H1 (cell line): Measurements from ENCODE around the gene PLSCR3. TPM values are rescaled to one million over a fixed set of nuclear protein-coding genes. Genes with fewer than 3 reads are reported as not detected.
A peak's percentile ranks its signal among the peaks of the same experiment; 100 is the strongest.

Experiments
- CTCF ChIA-PET: fragments of 300-600 bp; sonication (Branson Sonifier 250); formaldehyde crosslinking; loops from one replicate; lab custom pipeline; 2021; ENCODE audit not compliant: partially characterized antibody; lab: Charles Lee
- POLR2A ChIA-PET: fragments of 300-600 bp; sonication (Branson Sonifier 250); formaldehyde crosslinking; loops from one replicate; lab custom pipeline; 2021; ENCODE audit warnings: inconsistent platforms; ENCODE audit not compliant: partially characterized antibody; lab: Charles Lee
- DNase-seq, 2 experiments: peaks; one replicate each; pipeline versions ENCODE4 v3.0.0 to v3.0.0-alpha.2; 2010 to 2022; ENCODE audit warnings: low spot score in 2 of 2, low read depth in 1 of 2, mixed read lengths in 1 of 2
- FAIRE-seq: peaks from 2 replicates; lab custom pipeline; 2011; peaks lifted over from hg19 to GRCh38; lab: Jason Lieb, UNC
- H2AFZ ChIP-seq: 2 replicates; pipeline ENCODE4 v1.8.1; 2012; ENCODE audit warnings: low read length, inconsistent platforms
- H2AK5ac ChIP-seq: 2 replicates; pipeline ENCODE4 v1.6.1; 2013; ENCODE audit warnings: low read depth, low read length
- H2BK120ac ChIP-seq: replicated peaks from 2 replicates; pipeline ENCODE3; 2013; ENCODE audit warnings: low read depth, low read length, inconsistent platforms
- H2BK12ac ChIP-seq: 2 replicates; pipeline ENCODE4 v1.6.1; 2013; ENCODE audit warnings: low read depth, low read length
- H2BK15ac ChIP-seq: 2 replicates; pipeline ENCODE4 v1.6.1; 2013; ENCODE audit warnings: low read length
- H2BK20ac ChIP-seq: 2 replicates; pipeline ENCODE4 v1.6.1; 2013; ENCODE audit warnings: low read length
- H2BK5ac ChIP-seq: 2 replicates; pipeline ENCODE4 v1.6.1; 2013; ENCODE audit warnings: low read depth, low read length
- H3K14ac ChIP-seq: 2 replicates; pipeline ENCODE4 v1.6.1; 2013; ENCODE audit warnings: inconsistent platforms; ENCODE audit not compliant: insufficient read length
- H3K18ac ChIP-seq: 2 replicates; pipeline ENCODE4 v1.6.1; 2013; ENCODE audit warnings: low read length; ENCODE audit errors: extremely low read depth
- H3K23ac ChIP-seq: 2 replicates; pipeline ENCODE4 v1.6.1; 2013; ENCODE audit warnings: inconsistent platforms; ENCODE audit not compliant: insufficient read length
- H3K23me2 ChIP-seq: 2 replicates; pipeline ENCODE4 v1.6.1; 2013; ENCODE audit warnings: low read depth, low read length
- H3K27ac ChIP-seq: 2 replicates; pipeline ENCODE4 v1.6.1; 2011; ENCODE audit warnings: low read depth, low read length, inconsistent platforms
- H3K27me3 ChIP-seq, 4 experiments: replicated peaks in 1 of 4; 1 replicate in 1 of 4; 2 replicates in 3 of 4; pipeline versions ENCODE4 v1.6.1 to v1.8.1; 2011 to 2013; ENCODE audit warnings: low read length in 3 of 4, mild to moderate bottlenecking in 3 of 4, inconsistent platforms in 2 of 4, mixed read lengths in 2 of 4, moderate library complexity in 1 of 4; ENCODE audit not compliant: control insufficient read depth in 3 of 4, insufficient read depth in 3 of 4; ENCODE audit errors: extremely low read depth in 1 of 4
- H3K36me3 ChIP-seq, 4 experiments: 2 replicates each; pipeline versions ENCODE4 v1.6.1 to v1.8.1; 2011 to 2013; ENCODE audit warnings: mild to moderate bottlenecking in 4 of 4, low read length in 3 of 4, moderate library complexity in 2 of 4, control low read depth in 1 of 4, inconsistent platforms in 1 of 4; ENCODE audit not compliant: insufficient read depth in 4 of 4, control insufficient read depth in 2 of 4
- H3K4ac ChIP-seq: replicated peaks from 2 replicates; pipeline ENCODE3; 2013; ENCODE audit warnings: low read length, low read depth, mixed read lengths, inconsistent platforms; ENCODE audit not compliant: insufficient read length
- H3K4me1 ChIP-seq, 4 experiments: replicated peaks in 1 of 4; 1 replicate in 1 of 4; 2 replicates in 3 of 4; pipeline versions ENCODE4 v1.6.1 to v1.8.1; 2011 to 2013; ENCODE audit warnings: low read length in 3 of 4, inconsistent platforms in 2 of 4, mixed read lengths in 1 of 4; ENCODE audit not compliant: insufficient read depth in 4 of 4, control insufficient read depth in 3 of 4
- H3K4me2 ChIP-seq, 2 experiments: 2 replicates each; pipeline versions ENCODE4 v1.6.1 to v1.8.1; 2011 to 2013; ENCODE audit warnings: low read depth in 2 of 2, low read length in 2 of 2, control low read depth in 1 of 2, inconsistent platforms in 1 of 2, mild to moderate bottlenecking in 1 of 2; ENCODE audit not compliant: insufficient read depth in 1 of 2
- H3K4me3 ChIP-seq, 4 experiments: fragments of 200-600, 300-600 bp in 1 of 4; sonication (generic), shearing (Covaris generic), sonication (Bioruptor Twin) in 1 of 4; 2 replicates each; pipeline versions ENCODE4 v1.5.1 to v1.8.1; 2011 to 2016; ENCODE audit warnings: low read length in 4 of 4, low read depth in 3 of 4, control low read depth in 2 of 4, inconsistent platforms in 2 of 4, mild to moderate bottlenecking in 2 of 4, mixed read lengths in 1 of 4, moderate library complexity in 1 of 4; ENCODE audit not compliant: insufficient read depth in 2 of 4; ENCODE audit errors: extremely low read depth in 1 of 4
- H3K56ac ChIP-seq: replicated peaks from 2 replicates; pipeline ENCODE3; 2013; ENCODE audit warnings: low read depth, mild to moderate bottlenecking, mixed read lengths, low read length, inconsistent platforms; ENCODE audit not compliant: insufficient read length
- H3K79me1 ChIP-seq: 2 replicates; pipeline ENCODE4 v1.6.1; 2013; ENCODE audit warnings: low read depth, low read length, control low read depth
- H3K79me2 ChIP-seq, 2 experiments: 2 replicates each; pipeline versions ENCODE4 v1.6.1 to v1.8.1; 2012 to 2013; ENCODE audit warnings: low read length in 2 of 2, mild to moderate bottlenecking in 2 of 2, inconsistent platforms in 1 of 2; ENCODE audit not compliant: insufficient read depth in 2 of 2, control insufficient read depth in 1 of 2
- H3K9ac ChIP-seq, 4 experiments: replicated peaks in 1 of 4; 1 replicate in 1 of 4; 2 replicates in 3 of 4; pipeline versions ENCODE4 v1.6.1 to v1.8.1; 2011 to 2013; ENCODE audit warnings: low read depth in 3 of 4, low read length in 3 of 4, control low read depth in 2 of 4, mild to moderate bottlenecking in 2 of 4, moderate library complexity in 2 of 4, inconsistent platforms in 1 of 4; ENCODE audit errors: extremely low read depth in 1 of 4
- H3K9me3 ChIP-seq, 2 experiments: 2 replicates each; pipeline versions ENCODE4 v1.6.1 to v1.8.1; 2012 to 2013; ENCODE audit warnings: mild to moderate bottlenecking in 2 of 2, moderate library complexity in 2 of 2, control low read depth in 1 of 2, inconsistent platforms in 1 of 2, low read depth in 1 of 2, low read length in 1 of 2, mixed read lengths in 1 of 2; ENCODE audit not compliant: insufficient read depth in 2 of 2
- H4K20me1 ChIP-seq, 2 experiments: replicated peaks in 1 of 2; 2 replicates each; pipeline versions ENCODE3 to v1.8.1; 2011 to 2013; ENCODE audit warnings: inconsistent platforms in 2 of 2, low read length in 2 of 2, mild to moderate bottlenecking in 1 of 2; ENCODE audit not compliant: insufficient read depth in 2 of 2, control insufficient read depth in 1 of 2
- H4K5ac ChIP-seq: 2 replicates; pipeline ENCODE4 v1.6.1; 2013; ENCODE audit warnings: low read length, low read depth, mixed read lengths, inconsistent platforms; ENCODE audit not compliant: insufficient read length
- H4K8ac ChIP-seq: 2 replicates; pipeline ENCODE4 v1.8.0; 2013; ENCODE audit warnings: mild to moderate bottlenecking, moderate library complexity, low read length, inconsistent platforms; ENCODE audit not compliant: insufficient read depth; ENCODE audit errors: extremely low read depth
- H4K91ac ChIP-seq: replicated peaks from 2 replicates; pipeline ENCODE3; 2013; ENCODE audit warnings: low read length, mixed read lengths, inconsistent platforms; ENCODE audit not compliant: insufficient read length
- HDAC2 ChIP-seq, 2 experiments: fragments of 300-600 bp in 1 of 2; sonication (generic) in 1 of 2; IDR thresholded peaks; 2 replicates each; pipeline ENCODE4 v1.6.1; 2011 to 2012; ENCODE audit warnings: low read depth in 2 of 2, low read length in 2 of 2, mild to moderate bottlenecking in 2 of 2, moderate library complexity in 2 of 2, borderline replicate concordance in 1 of 2, inconsistent platforms in 1 of 2
- SIX5 ChIP-seq: IDR thresholded peaks from 2 replicates; pipeline ENCODE4 v1.6.1; 2011; ENCODE audit warnings: mild to moderate bottlenecking, low read depth, low read length
- WGBS, 2 experiments: shearing (Covaris generic) in 1 of 2; methylation state at CpG; one replicate each; pipeline versions ENCODE4 v1.1.6 to v1.1.7; 2013 to 2015; ENCODE audit warnings: low lambda C conversion rate in 2 of 2, mixed read lengths in 2 of 2, inconsistent platforms in 1 of 2, low coverage in 1 of 2, missing lambda C conversion rate in 1 of 2; ENCODE audit not compliant: insufficient replicate concordance in 2 of 2, insufficient coverage in 1 of 2, insufficient read length in 1 of 2; ENCODE audit errors: extremely low coverage in 1 of 2, missing lambda C conversion rate in 1 of 2; 5-methylcytosine and 5-hydroxymethylcytosine counted together
- polyA plus RNA-seq, 7 experiments: library from polyadenylated mRNA; depleted of rRNA in 3 of 7; stranded (reverse) in 5 of 7; unstranded in 2 of 7; fragments of >200 nt in 5 of 7; fragments of 200-250 nt in 2 of 7; gene quantifications; 1 replicate in 5 of 7; 2 replicates in 1 of 7; 4 replicates in 1 of 7; pipeline versions ENCODE4 v1.2.1 to v1.2.3, GENCODE V29; 2011 to 2013; ENCODE audit warnings: missing spikeins in 2 of 7, mixed read lengths in 2 of 7
- total RNA-seq: library from RNA; stranded (reverse); fragmentation: NEBNext Ultra II Directional; extraction: Animal tissue kit (Norgen Biotek cat#: 25700); gene quantifications from 2 replicates; pipeline ENCODE4 v1.2.1, GENCODE V29; 2021
- TF ChIP-seq, protein P1 (sequence below): IDR thresholded peaks from 2 replicates; pipeline ENCODE4 v1.6.1; 2011; ENCODE audit warnings: low read depth, mild to moderate bottlenecking, low read length; ENCODE audit not compliant: insufficient read depth

PLSCR3 gene
- total and polyA plus RNA-seq, 2 of the 8 experiments (the other 6 are each of a cell fraction or from before 2014, with no cell fraction given), result 36.1 to 38.7 TPM

GRCh38 chr17:7384489-7385081 is 9.7 kb downstream of the PLSCR3 start:
- H3K23ac ChIP-seq, result no peak overlapping the region
- ChIA-PET CTCF (interaction anchor here (0.7 to 4.0 kb wide), 9 partner anchors 9 to 176 kb away, joined by 3 to 21 read pairs (median 6); partner anchors contain the start of genes PLSCR3 and TMEM95), POLR2A (interaction anchor here (0.6 to 3.7 kb wide), 12 partner anchors 9 to 228 kb away, joined by 3 to 16 read pairs (median 4); partner anchors contain the start of genes PLSCR3, TMEM95 and ZBTB4)
- H3K4me1 ChIP-seq, result peaks cover 0 to 17% (median 10%) of the 10 kb centered on the region in 4 experiments; a peak in 6 of 7 replicates
- no peak for FAIRE-seq
- no peak overlapping the region for H4K91ac ChIP-seq
- H4K5ac ChIP-seq, result no peak overlapping the region
- no peak overlapping the region for H3K14ac ChIP-seq
- peaks cover 0 to 2% of the 10 kb centered on the region in 2 experiments; a peak in 1 of 4 replicates for H3K9me3 ChIP-seq
- H2BK12ac ChIP-seq, result no peak overlapping the region
- no peak for DNase-seq
- no peak overlapping the region for H2BK120ac ChIP-seq
- peaks cover 3% of the 10 kb centered on the region; the same call in 1 of the 2 replicates for H3K79me1 ChIP-seq
- H2AFZ ChIP-seq, result no peak overlapping the region
- peak overlapping the region in 2 of 4 experiments; percentile 46 to 66; a peak in 5 of 7 replicates for H3K9ac ChIP-seq
- no peak overlapping the region for H3K56ac ChIP-seq
- no peak overlapping the region for H3K4ac ChIP-seq
- no peaks in the 10 kb centered on the region for H3K79me2 ChIP-seq
- no peak overlapping the region for H2BK20ac ChIP-seq
- no peak overlapping the region; the same call in 1 of the 2 replicates for H3K18ac ChIP-seq
- H2BK5ac ChIP-seq, result no peak overlapping the region
- H3K36me3 ChIP-seq, result peaks cover 0 to 13% (median 2%) of the 10 kb centered on the region in 4 experiments; a peak in 5 of 8 replicates
- H4K8ac ChIP-seq, result no peak overlapping the region
- peaks cover 2 to 10% of the 10 kb centered on the region in 2 experiments for H4K20me1 ChIP-seq
- H3K27me3 ChIP-seq, result peaks cover 0 to 39% (median 29%) of the 10 kb centered on the region in 4 experiments; a peak in 6 of 7 replicates
- no peak overlapping the region for H2AK5ac ChIP-seq
- no peak for TF ChIP-seq HDAC2 (IDR thresholded peaks at IDR 0.05; ENCODE audit: borderline replicate concordance in 1 of 2, low read depth in 2 of 2, low read length in 2 of 2)
- TF ChIP-seq, protein P1, sequence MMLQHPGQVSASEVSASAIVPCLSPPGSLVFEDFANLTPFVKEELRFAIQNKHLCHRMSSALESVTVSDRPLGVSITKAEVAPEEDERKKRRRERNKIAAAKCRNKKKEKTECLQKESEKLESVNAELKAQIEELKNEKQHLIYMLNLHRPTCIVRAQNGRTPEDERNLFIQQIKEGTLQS, result no peak
- TF ChIP-seq SIX5, result no peak
- H3K27ac ChIP-seq, result no peak overlapping the region
- H3K4me3 ChIP-seq, result peak overlapping the region; percentile 36 to 60 (median 46)
- H2BK15ac ChIP-seq, result no peak overlapping the region
- H3K23me2 ChIP-seq, result peaks cover 12% of the 10 kb centered on the region; the same call in 1 of the 2 replicates
- peak overlapping the region; percentile 78 for H3K4me2 ChIP-seq
- WGBS, 2 experiments, result 42% methylated on average over 23 of the region's 23 CpGs; no CpG with 5 or more reads in 1 of the 2 experiments
